CD4-positive, CD25-positive, alpha-beta regulatory T cell (primary cell): Measurements from ENCODE around the gene AEN. TPM values are rescaled to one million over a fixed set of nuclear protein-coding genes. Genes with fewer than 3 reads are reported as not detected.
A peak's percentile ranks its signal among the peaks of the same experiment; 100 is the strongest.

Experiments used
- ATAC-seq, 2 donors: fragments of 150-1000 bp; cut with Tn5 transposase; one replicate each; pipeline ENCODE4 v1.10.0; 2021; ENCODE audit warnings: low read depth in 2 of 2, moderate number of reproducible peaks in 2 of 2, moderate library complexity in 1 of 2
- DNase-seq, 3 donors: peaks; one replicate each; pipeline versions ENCODE4 v3.0.0 to v3.0.0-alpha.2; 2012 to 2022; ENCODE audit warnings: mixed read lengths in 1 of 3
- H3K27ac ChIP-seq: one replicate; pipeline ENCODE4 v1.7.0; 2013; ENCODE audit warnings: mild to moderate bottlenecking, low read length; ENCODE audit not compliant: insufficient read depth, poor library complexity, severe bottlenecking
- H3K27me3 ChIP-seq: one replicate; pipeline ENCODE4 v1.7.0; 2013; ENCODE audit warnings: low read length; ENCODE audit not compliant: control insufficient read depth, insufficient read depth
- H3K36me3 ChIP-seq: one replicate; pipeline ENCODE4 v1.7.0; 2013; ENCODE audit warnings: mild to moderate bottlenecking, low read length, moderate library complexity; ENCODE audit not compliant: control insufficient read depth, insufficient read depth
- H3K4me1 ChIP-seq: 2 replicates; pipeline ENCODE4 v1.7.0; 2013; ENCODE audit warnings: mild to moderate bottlenecking, low read length; ENCODE audit not compliant: insufficient read depth, control insufficient read depth, poor library complexity, severe bottlenecking
- H3K4me3 ChIP-seq: one replicate; pipeline ENCODE4 v1.7.0; 2013; ENCODE audit warnings: low read depth, mild to moderate bottlenecking, low read length, moderate library complexity
- H3K9me3 ChIP-seq, 2 experiments: 1 replicate in 1 of 2; 2 replicates in 1 of 2; pipeline ENCODE4 v1.7.0; 2013; ENCODE audit warnings: low read length in 2 of 2, mild to moderate bottlenecking in 1 of 2, moderate library complexity in 1 of 2; ENCODE audit not compliant: control insufficient read depth in 2 of 2
- H3K27ac Mint-ChIP-seq, 3 donors: one replicate each; pipeline ENCODE4 v1.8.0; 2020 to 2022; ENCODE audit warnings: mild to moderate bottlenecking in 3 of 3, mixed read lengths in 3 of 3, moderate library complexity in 2 of 3
- H3K27me3 Mint-ChIP-seq: one replicate; pipeline ENCODE4 v1.8.0; 2022; ENCODE audit warnings: mild to moderate bottlenecking, mixed read lengths
- H3K36me3 Mint-ChIP-seq: one replicate; pipeline ENCODE4 v1.8.0; 2020; ENCODE audit warnings: mixed read lengths
- H3K4me1 Mint-ChIP-seq, 4 donors: one replicate each; pipeline ENCODE4 v1.8.0; 2020 to 2022; ENCODE audit warnings: mixed read lengths in 4 of 4, mild to moderate bottlenecking in 1 of 4
- H3K4me3 Mint-ChIP-seq, 4 donors: one replicate each; pipeline ENCODE4 v1.8.0; 2020 to 2022; ENCODE audit warnings: mild to moderate bottlenecking in 4 of 4, mixed read lengths in 4 of 4, moderate library complexity in 3 of 4
- H3K9me3 Mint-ChIP-seq, 7 donors: one replicate each; pipeline ENCODE4 v1.8.0; 2020 to 2022; ENCODE audit warnings: mixed read lengths in 7 of 7, mild to moderate bottlenecking in 3 of 7, moderate library complexity in 2 of 7
- polyA plus RNA-seq, 4 donors: library from polyadenylated mRNA; unstranded; fragments of 300-500 nt; fragmentation: Illumina TruSeq; gene quantifications; one replicate each; pipeline ENCODE4 v1.2.3, GENCODE V29; 2021
- total RNA-seq: library from RNA; stranded (reverse); gene quantifications from one replicate; pipeline ENCODE4 v1.2.3, GENCODE V29; 2022

The AEN gene
- total and polyA plus RNA-seq, 5 donors from 2014 or later: 28.7 to 52.4 (median 36.1) TPM

DNA sequence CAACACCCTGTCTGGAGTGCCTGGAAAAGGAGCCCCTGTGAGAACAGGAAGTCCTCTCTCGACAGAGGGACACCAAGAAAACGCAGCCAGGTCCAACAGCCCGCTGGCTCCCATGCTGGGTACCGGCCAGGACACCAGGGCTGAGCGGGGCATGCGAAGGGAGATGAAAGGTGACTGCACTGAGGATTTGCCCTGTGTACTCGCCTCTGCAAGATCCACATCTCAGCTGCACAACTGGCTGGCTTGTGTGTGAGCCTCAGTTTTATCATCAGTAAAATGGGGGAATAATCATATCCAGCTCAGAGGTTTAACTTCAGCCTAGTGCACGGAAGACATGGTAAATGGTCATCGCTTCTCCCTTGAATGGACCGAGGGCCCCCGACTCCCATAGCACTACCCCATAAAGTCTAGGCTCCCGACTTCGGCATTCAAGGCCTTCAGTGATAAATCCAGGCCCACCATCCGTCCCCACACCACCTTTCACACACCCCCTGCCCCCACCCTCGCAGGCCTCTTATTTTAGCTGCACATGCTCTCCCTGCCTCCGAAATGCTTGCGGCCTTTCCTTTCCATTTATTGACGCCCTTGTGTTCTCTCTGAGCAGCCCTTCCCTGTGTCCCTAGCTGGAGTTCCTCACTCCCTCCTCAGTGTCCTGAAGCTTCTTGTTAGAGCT lies 33.4 kb downstream of the AEN start:
- Histone ChIP-seq H3K4me1 (peaks cover 76% of the 10 kb centered on the region), H3K27me3 (no peaks in the 10 kb centered on the region), H3K27ac (no peak overlapping the region), H3K36me3 (peaks cover 39% of the 10 kb centered on the region), H3K4me3 (no peak overlapping the region), H3K9me3 (no peaks in the 10 kb centered on the region)
- H3K9me3 Mint-ChIP-seq: no peaks in the 10 kb centered on the region
- H3K4me3 Mint-ChIP-seq: peak overlapping the region in 1 of 4 donors; percentile 35
- no peak for DNase-seq
- no peaks in the 10 kb centered on the region for H3K27me3 Mint-ChIP-seq
- H3K4me1 Mint-ChIP-seq: peaks cover 5 to 89% (median 53%) of the 10 kb centered on the region in 4 donors
- peak overlapping the region in 1 of 3 donors; percentile 84 for H3K27ac Mint-ChIP-seq
- no peak for ATAC-seq
- H3K36me3 Mint-ChIP-seq: peaks cover 19% of the 10 kb centered on the region

- Mint-ChIP-seq H3K27ac (peak overlapping the region in 1 of 3 donors; percentile 83), H3K9me3 (no peaks in the 10 kb centered on the region), H3K36me3 (peaks cover 16% of the 10 kb centered on the region), H3K4me3 (peak overlapping the region in 1 of 4 donors; percentile 35), H3K27me3 (no peaks in the 10 kb centered on the region), H3K4me1 (peaks cover 5 to 87% (median 53%) of the 10 kb centered on the region in 4 donors)
- Histone ChIP-seq H3K9me3 (no peaks in the 10 kb centered on the region), H3K4me3 (no peak overlapping the region), H3K36me3 (peaks cover 39% of the 10 kb centered on the region), H3K27me3 (no peaks in the 10 kb centered on the region), H3K27ac (no peak overlapping the region), H3K4me1 (peaks cover 70% of the 10 kb centered on the region)
- ATAC-seq: no peak
- DNase-seq: no peak
These were observed 34.0 kb downstream of the AEN start for GRCh38 chr15:88655103-88655553.

DNA sequence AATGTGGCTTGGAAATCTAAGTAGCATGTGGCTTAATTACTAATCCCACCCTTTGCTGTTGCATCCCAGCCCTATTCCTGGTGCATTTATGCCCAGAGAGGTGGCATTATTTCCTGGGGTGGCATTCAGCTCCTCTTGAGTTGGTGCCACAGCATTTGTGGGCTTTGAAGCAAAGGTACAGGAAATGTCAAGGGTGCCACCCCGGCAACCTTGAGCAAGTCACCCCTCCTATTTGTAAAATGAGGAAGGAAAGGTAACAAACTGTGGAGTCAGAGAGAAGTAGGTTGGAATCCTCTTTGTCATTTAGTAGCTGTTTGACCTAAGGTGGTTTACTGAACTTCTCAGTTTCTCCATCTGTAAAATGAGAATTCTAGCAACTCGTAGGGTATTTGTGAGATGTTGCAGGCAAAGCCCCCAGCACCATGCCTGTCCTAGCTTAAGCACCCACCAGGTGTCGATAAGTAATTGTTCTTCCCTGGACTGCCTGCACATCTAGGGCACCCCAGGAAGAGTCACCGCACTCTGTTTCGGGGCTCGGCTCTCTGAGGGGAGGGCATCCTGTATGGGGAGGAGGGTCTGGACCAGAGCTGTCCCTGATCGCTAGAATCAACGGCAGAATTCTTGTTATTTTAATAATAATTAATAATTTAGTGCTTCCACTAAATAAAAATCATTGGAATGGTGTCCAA lies 34.8 kb downstream of the AEN start:
- Mint-ChIP-seq H3K4me3 (peak overlapping the region in 3 of 4 donors; percentile 4 to 80 (median 68)), H3K27me3 (no peaks in the 10 kb centered on the region), H3K27ac (peak overlapping the region; percentile 76 to 88 (median 83)), H3K4me1 (peaks cover 5 to 87% (median 53%) of the 10 kb centered on the region in 4 donors), H3K36me3 (peaks cover 16% of the 10 kb centered on the region), H3K9me3 (no peaks in the 10 kb centered on the region)
- Histone ChIP-seq H3K27ac (peak overlapping the region; percentile 34), H3K9me3 (no peaks in the 10 kb centered on the region), H3K36me3 (peaks cover 32% of the 10 kb centered on the region), H3K27me3 (no peaks in the 10 kb centered on the region), H3K4me1 (peaks cover 62% of the 10 kb centered on the region), H3K4me3 (no peak overlapping the region)
- DNase-seq (peak in 1 of 3 donors; percentile 59), ATAC-seq (peak in 1 of 2 donors; percentile 20)

DNA sequence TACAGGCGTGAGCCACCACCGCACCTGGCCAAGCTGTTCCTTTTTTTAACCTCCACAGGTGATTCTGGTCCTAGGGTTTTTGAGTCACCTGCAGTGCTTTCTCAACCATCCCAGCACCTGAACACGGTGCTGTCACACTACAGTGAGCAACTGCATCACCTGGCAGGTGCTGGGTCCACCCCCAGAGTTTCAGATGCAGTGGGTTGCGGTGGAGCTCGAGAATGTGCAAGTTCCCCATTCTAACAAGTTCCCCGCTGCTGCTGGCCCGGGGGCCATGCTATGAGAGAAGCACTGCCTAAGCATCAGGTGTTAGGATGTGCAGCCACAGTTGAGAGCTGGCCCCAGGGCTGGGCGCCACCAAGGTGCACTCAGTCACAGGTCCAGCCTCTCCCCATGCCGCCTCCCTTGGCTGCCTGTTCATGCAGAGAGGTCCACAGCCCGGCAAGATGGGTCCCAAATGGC lies 35.7 kb downstream of the AEN start:
- Histone ChIP-seq H3K4me3 (no peak overlapping the region), H3K36me3 (peaks cover 25% of the 10 kb centered on the region), H3K27me3 (no peaks in the 10 kb centered on the region), H3K9me3 (no peaks in the 10 kb centered on the region), H3K27ac (peak overlapping the region; percentile 41), H3K4me1 (peaks cover 54% of the 10 kb centered on the region)
- Mint-ChIP-seq H3K4me1 (peaks cover 5 to 82% (median 47%) of the 10 kb centered on the region in 4 donors), H3K27me3 (no peaks in the 10 kb centered on the region), H3K27ac (peak overlapping the region; percentile 63 to 85 (median 80)), H3K9me3 (no peaks in the 10 kb centered on the region), H3K36me3 (peaks cover 19% of the 10 kb centered on the region), H3K4me3 (peak overlapping the region in 2 of 4 donors; percentile 22 to 66)
- DNase-seq (no peak), ATAC-seq (peak in 1 of 2 donors; percentile 33)

DNA sequence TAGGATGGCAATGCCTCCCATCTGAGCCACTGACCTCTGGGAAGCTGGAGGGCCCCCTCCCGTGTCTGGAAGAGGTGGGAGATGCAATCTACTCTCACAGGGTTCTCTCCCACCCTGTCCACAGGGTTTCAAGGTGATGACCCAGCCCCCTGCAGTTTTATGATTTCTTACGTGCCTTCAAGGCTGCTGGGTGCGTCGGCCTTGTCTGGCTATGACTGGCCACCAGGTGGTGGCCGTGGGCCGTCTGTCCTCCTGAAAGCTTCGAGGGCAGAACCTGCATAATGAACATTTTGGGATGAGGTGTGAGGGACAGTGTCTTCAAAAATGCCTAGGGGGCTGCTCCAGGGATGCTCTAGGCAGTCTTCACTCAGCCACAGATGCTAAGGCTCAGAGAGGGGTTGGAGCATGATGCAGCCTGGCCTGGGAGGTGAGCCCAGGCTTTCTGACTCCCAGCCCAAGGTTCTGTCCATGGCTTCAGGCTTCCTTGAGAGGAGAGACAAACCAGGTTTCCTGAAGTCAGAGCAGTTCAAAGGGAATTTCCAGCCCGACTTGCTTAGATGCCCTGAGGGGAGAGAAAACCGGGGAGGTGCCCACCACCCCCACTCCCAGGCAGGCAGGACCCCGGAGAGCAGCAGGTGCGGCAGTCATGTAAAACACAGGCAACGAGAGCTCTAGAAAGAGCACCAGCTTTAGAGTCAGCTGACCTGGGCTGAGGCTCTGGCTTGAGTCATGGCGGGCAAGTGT lies 36.4 kb downstream of the AEN start:
- peak overlapping the region in 2 of 4 donors; percentile 22 to 66 for H3K4me3 Mint-ChIP-seq
- no peak for ATAC-seq
- peak overlapping the region; percentile 74 to 85 (median 80) for H3K27ac Mint-ChIP-seq
- peaks cover 25% of the 10 kb centered on the region for H3K36me3 ChIP-seq
- peaks cover 5 to 82% (median 46%) of the 10 kb centered on the region in 4 donors for H3K4me1 Mint-ChIP-seq
- no peak overlapping the region for H3K4me3 ChIP-seq
- H3K27me3 Mint-ChIP-seq: no peaks in the 10 kb centered on the region
- H3K9me3 Mint-ChIP-seq: no peaks in the 10 kb centered on the region
- peak overlapping the region; percentile 41 for H3K27ac ChIP-seq
- H3K4me1 ChIP-seq: peaks cover 50% of the 10 kb centered on the region
- peaks cover 23% of the 10 kb centered on the region for H3K36me3 Mint-ChIP-seq
- DNase-seq: no peak
- H3K27me3 ChIP-seq: no peaks in the 10 kb centered on the region
- no peaks in the 10 kb centered on the region for H3K9me3 ChIP-seq

DNA sequence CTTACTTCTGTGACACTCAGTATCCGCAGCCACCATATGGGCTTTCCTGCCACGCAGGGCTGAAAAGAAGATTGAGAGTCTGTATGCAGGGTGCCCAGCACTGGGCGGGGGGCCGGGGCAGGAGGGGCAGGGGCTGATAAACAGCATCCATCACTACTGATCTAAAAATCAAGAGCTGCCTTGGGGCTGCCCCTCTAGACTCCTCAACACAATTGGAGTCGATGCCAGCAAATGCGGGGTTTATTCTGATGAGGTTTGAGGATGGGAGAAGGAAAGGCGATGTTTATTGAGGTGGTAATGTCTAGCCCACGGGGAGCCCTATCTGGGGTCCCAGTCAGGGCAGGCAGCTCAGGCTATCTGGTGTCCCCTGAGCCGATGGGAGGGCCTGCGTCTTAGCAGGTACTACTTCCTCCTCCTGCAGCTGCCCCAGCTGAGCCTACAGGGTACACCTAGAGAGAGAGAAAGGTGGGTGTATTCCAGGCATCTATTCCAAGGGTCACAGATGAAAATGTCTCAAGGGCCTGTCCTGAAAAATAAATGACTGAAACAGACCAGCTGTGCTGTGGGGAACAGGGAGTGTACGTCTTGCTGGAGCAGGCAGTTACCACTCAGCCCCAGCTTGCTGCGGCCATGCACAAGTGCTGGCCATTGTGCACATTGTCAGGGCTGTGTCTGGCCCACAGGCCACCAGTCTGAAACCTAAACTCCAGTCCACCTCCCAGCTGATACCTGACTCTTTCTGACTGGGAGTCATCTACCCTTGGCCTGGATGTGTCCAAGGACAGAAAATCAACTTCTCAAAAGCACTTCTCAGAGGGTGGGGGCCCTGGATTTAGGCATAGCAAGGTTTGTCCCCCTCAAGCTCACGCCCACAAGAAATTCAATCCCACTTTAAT lies 37.2 kb downstream of the AEN start:
- H3K4me1 Mint-ChIP-seq: peaks cover 5 to 76% (median 38%) of the 10 kb centered on the region in 4 donors
- H3K27me3 ChIP-seq: no peaks in the 10 kb centered on the region
- H3K4me1 ChIP-seq: peaks cover 43% of the 10 kb centered on the region
- H3K9me3 ChIP-seq: no peaks in the 10 kb centered on the region
- peaks cover 15% of the 10 kb centered on the region for H3K36me3 Mint-ChIP-seq
- H3K27ac ChIP-seq: peak overlapping the region; percentile 41
- DNase-seq (no peak), ATAC-seq (no peak)
- peak overlapping the region; percentile 55 to 85 (median 74) for H3K27ac Mint-ChIP-seq
- peak overlapping the region in 1 of 4 donors; percentile 44 for H3K4me3 Mint-ChIP-seq
- no peak overlapping the region for H3K4me3 ChIP-seq
- H3K36me3 ChIP-seq: peaks cover 20% of the 10 kb centered on the region
- no peaks in the 10 kb centered on the region for H3K9me3 Mint-ChIP-seq
- no peaks in the 10 kb centered on the region for H3K27me3 Mint-ChIP-seq
